H1 (cell line): Measurements from ENCODE around the gene CPNE5. TPM values are rescaled to one million over a fixed set of nuclear protein-coding genes. Genes with fewer than 3 reads are reported as not detected.

ENCODE experiments used
- ATF3 ChIP-seq: IDR thresholded peaks from 2 replicates; pipeline ENCODE4 v1.6.1; 2011; ENCODE audit warnings: low read depth, mild to moderate bottlenecking, low read length; ENCODE audit not compliant: insufficient read depth
- CHD1 ChIP-seq: IDR thresholded peaks from 2 replicates; pipeline ENCODE4 v1.6.1; 2012; ENCODE audit warnings: low read depth, low read length, improper control_type of control experiment
- JUND ChIP-seq: IDR thresholded peaks from 2 replicates; pipeline ENCODE4 v1.6.1; 2011; ENCODE audit warnings: mild to moderate bottlenecking, improper control_type of control experiment, low read length
- RAD21 ChIP-seq, 2 experiments: IDR thresholded peaks in 1 of 2; conservative IDR thresholded peaks in 1 of 2; 2 replicates each; pipeline ENCODE4 v1.6.1; 2011; ENCODE audit warnings: low read depth in 2 of 2, low read length in 2 of 2, improper control_type of control experiment in 1 of 2, inconsistent platforms in 1 of 2, mild to moderate bottlenecking in 1 of 2, moderate library complexity in 1 of 2
- SP1 ChIP-seq: IDR thresholded peaks from 2 replicates; pipeline ENCODE4 v1.6.1; 2011; ENCODE audit warnings: low read depth, low read length
- TCF12 ChIP-seq: IDR thresholded peaks from 2 replicates; pipeline ENCODE4 v1.6.1; 2011; ENCODE audit warnings: low read depth, mild to moderate bottlenecking, low read length
- polyA plus RNA-seq, 7 experiments: library from polyadenylated mRNA; depleted of rRNA in 3 of 7; stranded (reverse) in 5 of 7; unstranded in 2 of 7; fragments of >200 nt in 5 of 7; fragments of 200-250 nt in 2 of 7; gene quantifications; 1 replicate in 5 of 7; 2 replicates in 1 of 7; 4 replicates in 1 of 7; pipeline versions ENCODE4 v1.2.1 to v1.2.3, GENCODE V29; 2011 to 2013; ENCODE audit warnings: missing spikeins in 2 of 7, mixed read lengths in 2 of 7
- total RNA-seq: library from RNA; stranded (reverse); fragmentation: NEBNext Ultra II Directional; extraction: Animal tissue kit (Norgen Biotek cat#: 25700); gene quantifications from 2 replicates; pipeline ENCODE4 v1.2.1, GENCODE V29; 2021
- TF ChIP-seq, protein P1 (sequence below): fragments of 300-600 bp; sonication (generic); IDR thresholded peaks from 2 replicates; pipeline ENCODE4 v1.7.1; 2012; ENCODE audit warnings: low read length, moderate library complexity, mild to moderate bottlenecking, inconsistent platforms; ENCODE audit not compliant: insufficient replicate concordance
- TF ChIP-seq, protein P2 (sequence below), 3 experiments: IDR thresholded peaks; 1 replicate in 2 of 3; 2 replicates in 1 of 3; pipeline versions ENCODE4 v1.5.1 to v1.6.1; 2011; ENCODE audit warnings: low read length in 3 of 3, mild to moderate bottlenecking in 3 of 3, inconsistent platforms in 2 of 3, low read depth in 1 of 3, moderate library complexity in 1 of 3; ENCODE audit not compliant: insufficient read depth in 1 of 3; ENCODE audit errors: control extremely low read depth in 1 of 3

CPNE5 gene
- total and polyA plus RNA-seq, 2 of the 8 experiments (the other 6 are each of a cell fraction or from before 2014, with no cell fraction given) = 0.88 to 1.8 TPM

DNA sequence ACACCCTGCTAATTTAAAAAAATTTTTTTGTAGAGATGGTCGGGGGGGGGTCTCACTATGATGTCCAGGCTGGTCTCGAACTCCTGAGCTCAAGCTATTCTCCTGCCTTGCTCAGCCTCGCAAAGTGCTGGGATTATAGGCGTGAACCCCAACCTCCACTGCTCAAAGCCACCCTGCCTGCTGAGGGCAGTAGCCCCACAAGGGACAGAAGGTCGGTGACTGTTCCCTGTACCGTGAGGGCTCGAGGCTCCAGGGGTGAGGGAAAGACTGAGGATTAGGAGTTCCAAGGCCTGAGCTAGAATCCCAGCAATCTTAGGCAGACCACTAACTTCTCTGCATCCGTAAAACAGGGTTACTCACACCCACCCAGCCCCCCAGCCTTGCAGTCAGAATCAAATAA, 51.1 kb downstream of the CPNE5 start (continued):
- TF ChIP-seq, protein P1, sequence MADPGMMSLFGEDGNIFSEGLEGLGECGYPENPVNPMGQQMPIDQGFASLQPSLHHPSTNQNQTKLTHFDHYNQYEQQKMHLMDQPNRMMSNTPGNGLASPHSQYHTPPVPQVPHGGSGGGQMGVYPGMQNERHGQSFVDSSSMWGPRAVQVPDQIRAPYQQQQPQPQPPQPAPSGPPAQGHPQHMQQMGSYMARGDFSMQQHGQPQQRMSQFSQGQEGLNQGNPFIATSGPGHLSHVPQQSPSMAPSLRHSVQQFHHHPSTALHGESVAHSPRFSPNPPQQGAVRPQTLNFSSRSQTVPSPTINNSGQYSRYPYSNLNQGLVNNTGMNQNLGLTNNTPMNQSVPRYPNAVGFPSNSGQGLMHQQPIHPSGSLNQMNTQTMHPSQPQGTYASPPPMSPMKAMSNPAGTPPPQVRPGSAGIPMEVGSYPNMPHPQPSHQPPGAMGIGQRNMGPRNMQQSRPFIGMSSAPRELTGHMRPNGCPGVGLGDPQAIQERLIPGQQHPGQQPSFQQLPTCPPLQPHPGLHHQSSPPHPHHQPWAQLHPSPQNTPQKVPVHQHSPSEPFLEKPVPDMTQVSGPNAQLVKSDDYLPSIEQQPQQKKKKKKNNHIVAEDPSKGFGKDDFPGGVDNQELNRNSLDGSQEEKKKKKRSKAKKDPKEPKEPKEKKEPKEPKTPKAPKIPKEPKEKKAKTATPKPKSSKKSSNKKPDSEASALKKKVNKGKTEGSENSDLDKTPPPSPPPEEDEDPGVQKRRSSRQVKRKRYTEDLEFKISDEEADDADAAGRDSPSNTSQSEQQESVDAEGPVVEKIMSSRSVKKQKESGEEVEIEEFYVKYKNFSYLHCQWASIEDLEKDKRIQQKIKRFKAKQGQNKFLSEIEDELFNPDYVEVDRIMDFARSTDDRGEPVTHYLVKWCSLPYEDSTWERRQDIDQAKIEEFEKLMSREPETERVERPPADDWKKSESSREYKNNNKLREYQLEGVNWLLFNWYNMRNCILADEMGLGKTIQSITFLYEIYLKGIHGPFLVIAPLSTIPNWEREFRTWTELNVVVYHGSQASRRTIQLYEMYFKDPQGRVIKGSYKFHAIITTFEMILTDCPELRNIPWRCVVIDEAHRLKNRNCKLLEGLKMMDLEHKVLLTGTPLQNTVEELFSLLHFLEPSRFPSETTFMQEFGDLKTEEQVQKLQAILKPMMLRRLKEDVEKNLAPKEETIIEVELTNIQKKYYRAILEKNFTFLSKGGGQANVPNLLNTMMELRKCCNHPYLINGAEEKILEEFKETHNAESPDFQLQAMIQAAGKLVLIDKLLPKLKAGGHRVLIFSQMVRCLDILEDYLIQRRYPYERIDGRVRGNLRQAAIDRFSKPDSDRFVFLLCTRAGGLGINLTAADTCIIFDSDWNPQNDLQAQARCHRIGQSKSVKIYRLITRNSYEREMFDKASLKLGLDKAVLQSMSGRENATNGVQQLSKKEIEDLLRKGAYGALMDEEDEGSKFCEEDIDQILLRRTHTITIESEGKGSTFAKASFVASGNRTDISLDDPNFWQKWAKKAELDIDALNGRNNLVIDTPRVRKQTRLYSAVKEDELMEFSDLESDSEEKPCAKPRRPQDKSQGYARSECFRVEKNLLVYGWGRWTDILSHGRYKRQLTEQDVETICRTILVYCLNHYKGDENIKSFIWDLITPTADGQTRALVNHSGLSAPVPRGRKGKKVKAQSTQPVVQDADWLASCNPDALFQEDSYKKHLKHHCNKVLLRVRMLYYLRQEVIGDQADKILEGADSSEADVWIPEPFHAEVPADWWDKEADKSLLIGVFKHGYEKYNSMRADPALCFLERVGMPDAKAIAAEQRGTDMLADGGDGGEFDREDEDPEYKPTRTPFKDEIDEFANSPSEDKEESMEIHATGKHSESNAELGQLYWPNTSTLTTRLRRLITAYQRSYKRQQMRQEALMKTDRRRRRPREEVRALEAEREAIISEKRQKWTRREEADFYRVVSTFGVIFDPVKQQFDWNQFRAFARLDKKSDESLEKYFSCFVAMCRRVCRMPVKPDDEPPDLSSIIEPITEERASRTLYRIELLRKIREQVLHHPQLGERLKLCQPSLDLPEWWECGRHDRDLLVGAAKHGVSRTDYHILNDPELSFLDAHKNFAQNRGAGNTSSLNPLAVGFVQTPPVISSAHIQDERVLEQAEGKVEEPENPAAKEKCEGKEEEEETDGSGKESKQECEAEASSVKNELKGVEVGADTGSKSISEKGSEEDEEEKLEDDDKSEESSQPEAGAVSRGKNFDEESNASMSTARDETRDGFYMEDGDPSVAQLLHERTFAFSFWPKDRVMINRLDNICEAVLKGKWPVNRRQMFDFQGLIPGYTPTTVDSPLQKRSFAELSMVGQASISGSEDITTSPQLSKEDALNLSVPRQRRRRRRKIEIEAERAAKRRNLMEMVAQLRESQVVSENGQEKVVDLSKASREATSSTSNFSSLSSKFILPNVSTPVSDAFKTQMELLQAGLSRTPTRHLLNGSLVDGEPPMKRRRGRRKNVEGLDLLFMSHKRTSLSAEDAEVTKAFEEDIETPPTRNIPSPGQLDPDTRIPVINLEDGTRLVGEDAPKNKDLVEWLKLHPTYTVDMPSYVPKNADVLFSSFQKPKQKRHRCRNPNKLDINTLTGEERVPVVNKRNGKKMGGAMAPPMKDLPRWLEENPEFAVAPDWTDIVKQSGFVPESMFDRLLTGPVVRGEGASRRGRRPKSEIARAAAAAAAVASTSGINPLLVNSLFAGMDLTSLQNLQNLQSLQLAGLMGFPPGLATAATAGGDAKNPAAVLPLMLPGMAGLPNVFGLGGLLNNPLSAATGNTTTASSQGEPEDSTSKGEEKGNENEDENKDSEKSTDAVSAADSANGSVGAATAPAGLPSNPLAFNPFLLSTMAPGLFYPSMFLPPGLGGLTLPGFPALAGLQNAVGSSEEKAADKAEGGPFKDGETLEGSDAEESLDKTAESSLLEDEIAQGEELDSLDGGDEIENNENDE = no peak
- TF ChIP-seq TCF12 = no peak
- TF ChIP-seq SP1 = no peak
- no peak for TF ChIP-seq ATF3
- peak; percentile 9 to 36; a peak in 1 of 4 replicates for TF ChIP-seq RAD21 (IDR thresholded peaks at IDR 0.05 in 1 of 2, conservative IDR thresholded peaks at IDR 0.05 in 1 of 2; ENCODE audit: low read depth in 2 of 2, low read length in 2 of 2)
- TF ChIP-seq, protein P2, sequence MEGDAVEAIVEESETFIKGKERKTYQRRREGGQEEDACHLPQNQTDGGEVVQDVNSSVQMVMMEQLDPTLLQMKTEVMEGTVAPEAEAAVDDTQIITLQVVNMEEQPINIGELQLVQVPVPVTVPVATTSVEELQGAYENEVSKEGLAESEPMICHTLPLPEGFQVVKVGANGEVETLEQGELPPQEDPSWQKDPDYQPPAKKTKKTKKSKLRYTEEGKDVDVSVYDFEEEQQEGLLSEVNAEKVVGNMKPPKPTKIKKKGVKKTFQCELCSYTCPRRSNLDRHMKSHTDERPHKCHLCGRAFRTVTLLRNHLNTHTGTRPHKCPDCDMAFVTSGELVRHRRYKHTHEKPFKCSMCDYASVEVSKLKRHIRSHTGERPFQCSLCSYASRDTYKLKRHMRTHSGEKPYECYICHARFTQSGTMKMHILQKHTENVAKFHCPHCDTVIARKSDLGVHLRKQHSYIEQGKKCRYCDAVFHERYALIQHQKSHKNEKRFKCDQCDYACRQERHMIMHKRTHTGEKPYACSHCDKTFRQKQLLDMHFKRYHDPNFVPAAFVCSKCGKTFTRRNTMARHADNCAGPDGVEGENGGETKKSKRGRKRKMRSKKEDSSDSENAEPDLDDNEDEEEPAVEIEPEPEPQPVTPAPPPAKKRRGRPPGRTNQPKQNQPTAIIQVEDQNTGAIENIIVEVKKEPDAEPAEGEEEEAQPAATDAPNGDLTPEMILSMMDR (IDR thresholded peaks at IDR 0.05; ENCODE audit: control extremely low read depth in 1 of 3, insufficient read depth in 1 of 3, low read depth in 1 of 3, low read length in 3 of 3) = peak in 1 of 3 experiments; percentile 16; a peak in 1 of 4 replicates
- no peak for TF ChIP-seq JUND
- TF ChIP-seq CHD1 = no peak
